ELR (cell line): Measurements from ENCODE around the gene DOCK2.

ENCODE experiments used
- DNase-seq: peaks from one replicate; pipeline ENCODE4 v3.0.0-alpha.2; 2015; ENCODE audit warnings: low read depth

Gene DOCK2

GRCh38 chr5:170126626-170127025, 489.6 kb downstream of the DOCK2 start:
- DNase-seq: no peak

- no peak for DNase-seq
These were observed 494.2 kb downstream of the DOCK2 start for GRCh38 chr5:170131235-170131634.

- peak; percentile 69 for DNase-seq
These were observed 495.3 kb downstream of the DOCK2 start for GRCh38 chr5:170132269-170132975.
